HG03175 (cell line): Measurements from ENCODE around the gene SCFD2.
"Not testable (repeated sequence)": the region's sequence is repeated elsewhere in the genome, so short reads cannot be mapped to it uniquely, and the experiment has no call there.

Experiments used
- ATAC-seq: cut with Tn5 transposase; IDR thresholded peaks from one replicate; pipeline ENCODE4 v1.9.1; 2021; ENCODE audit warnings: mild to moderate bottlenecking, moderate library complexity; ENCODE audit not compliant: unreplicated experiment

SCFD2 gene

DNA sequence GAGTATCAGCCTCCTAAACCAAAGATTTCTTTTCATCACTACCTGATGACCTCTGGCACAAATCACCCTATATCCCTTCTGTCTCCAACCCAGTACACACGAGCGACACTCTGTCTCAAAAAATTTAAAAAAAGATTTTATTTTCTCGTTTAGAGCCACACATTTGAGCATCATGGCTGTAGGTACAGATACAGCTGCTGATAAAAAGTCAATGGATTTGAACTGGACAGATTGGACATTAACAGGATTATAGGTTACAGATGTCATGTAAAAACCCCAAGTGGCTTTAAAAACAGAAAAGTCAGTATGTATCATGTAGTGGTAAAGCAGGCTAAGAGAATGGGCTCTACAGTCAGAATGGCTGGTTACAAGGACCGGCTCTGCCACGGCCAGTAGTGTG, 171.1 kb downstream of the SCFD2 start:
- ATAC-seq = no peak

- ATAC-seq = no peak
Measured at GRCh38 chr4:53193111-53193510, 172.8 kb downstream of the SCFD2 start.

- no peak for ATAC-seq
Measured at GRCh38 chr4:53192496-53192895, 173.4 kb downstream of the SCFD2 start.

DNA sequence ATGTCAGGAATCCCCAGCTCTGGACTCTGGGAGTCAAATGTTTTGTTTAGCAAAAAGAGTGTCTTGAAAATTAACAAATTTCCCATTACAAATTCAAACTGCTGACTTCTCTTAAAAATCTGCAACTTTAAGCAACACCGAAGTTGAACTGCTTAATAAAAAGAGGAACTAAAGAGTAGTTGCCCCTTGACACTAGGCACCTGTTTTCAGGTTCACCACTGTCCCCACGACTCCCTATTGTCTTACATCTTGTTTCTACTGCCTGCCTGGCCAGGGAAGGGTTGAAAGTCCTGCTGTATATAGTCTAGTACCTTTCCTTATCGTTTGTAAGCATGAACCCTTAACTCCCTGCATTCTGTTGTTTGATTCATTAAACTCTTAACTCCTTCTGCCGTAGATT, 173.9 kb downstream of the SCFD2 start:
- ATAC-seq = no peak

DNA sequence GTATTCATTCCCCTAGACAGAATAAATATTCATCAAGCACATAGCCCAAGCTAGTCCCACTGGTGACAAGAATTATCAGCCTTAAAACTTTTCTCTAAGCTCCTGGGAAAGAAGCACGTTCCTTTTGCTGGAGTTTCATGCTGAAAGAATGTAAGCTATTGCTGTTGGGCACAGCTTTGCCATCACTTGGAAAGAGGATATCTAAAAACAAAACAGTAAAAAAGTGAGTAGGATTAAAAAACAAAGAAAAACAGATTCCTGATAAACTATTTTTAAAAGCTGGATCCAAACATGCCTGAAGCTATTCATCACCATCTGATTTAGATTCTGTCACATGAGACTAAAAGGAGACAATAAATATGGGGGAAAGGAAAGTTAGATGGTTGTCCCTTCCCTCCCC, 176.8 kb downstream of the SCFD2 start:
- no peak for ATAC-seq

- ATAC-seq = no peak
Measured at GRCh38 chr4:53186714-53187358, 179.0 kb downstream of the SCFD2 start.

GRCh38 chr4:53185869-53186585, 179.8 kb downstream of the SCFD2 start:
- ATAC-seq = no peak

- no peak for ATAC-seq
Measured at GRCh38 chr4:53183754-53184153, 182.1 kb downstream of the SCFD2 start.

DNA sequence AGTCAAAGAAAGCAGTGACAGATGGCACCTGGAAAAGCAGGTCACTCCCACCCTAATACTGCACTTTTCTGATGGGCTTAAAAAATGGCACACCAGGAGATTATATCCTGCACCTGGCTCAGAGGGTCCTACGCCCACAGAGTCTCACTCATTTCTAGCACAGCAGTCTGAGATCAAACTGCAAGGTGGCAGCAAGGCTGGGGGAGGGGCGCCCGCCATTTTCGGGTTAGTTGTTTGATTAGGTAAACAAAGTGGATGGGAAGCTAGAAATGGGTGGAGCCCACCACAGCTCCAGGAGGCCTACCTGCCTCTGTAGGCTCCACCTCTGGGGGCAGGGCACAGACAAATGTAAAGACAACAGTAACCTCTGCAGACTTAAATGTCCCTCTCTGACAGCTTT, 188.1 kb downstream of the SCFD2 start:
- not testable (repeated sequence) for ATAC-seq

DNA sequence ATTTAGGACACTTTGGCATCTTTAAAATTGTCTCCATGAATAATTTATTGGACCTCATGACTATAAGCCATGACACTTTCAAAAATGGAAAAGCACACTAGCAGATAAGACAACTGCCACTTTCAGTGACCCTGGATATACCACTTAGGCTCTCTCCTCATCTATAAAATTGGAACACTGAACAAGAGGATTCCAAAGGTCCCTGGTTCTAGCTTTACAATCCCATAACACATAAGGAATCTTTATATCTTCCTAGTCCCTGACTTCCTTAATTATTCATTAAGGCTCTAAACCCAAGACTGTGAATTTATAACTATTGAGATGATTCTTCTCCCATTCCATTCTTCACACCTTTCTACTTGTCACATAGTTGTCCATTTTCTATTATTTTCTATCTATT, 190.2 kb downstream of the SCFD2 start:
- no peak for ATAC-seq

GRCh38 chr4:53174823-53175222, 191.0 kb downstream of the SCFD2 start:
- no peak for ATAC-seq

DNA sequence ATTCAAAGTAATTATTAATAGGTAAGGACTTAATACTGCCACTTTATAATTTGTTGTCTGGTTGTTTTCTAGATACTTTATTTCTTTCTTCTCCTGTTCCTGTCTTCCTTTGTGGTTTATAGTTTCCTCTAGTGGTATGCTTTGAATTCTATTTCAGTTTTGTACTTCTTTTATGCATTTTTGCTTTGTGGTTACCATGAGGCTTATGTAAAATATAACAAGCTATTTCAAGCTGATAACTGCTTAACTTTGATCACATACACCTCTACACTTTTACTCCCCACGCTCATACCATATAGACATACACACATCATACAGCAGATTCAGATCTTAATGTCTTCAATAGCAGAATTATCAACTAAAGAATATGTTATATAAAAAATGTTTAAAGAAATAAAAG, 192.3 kb downstream of the SCFD2 start:
- no peak for ATAC-seq

DNA sequence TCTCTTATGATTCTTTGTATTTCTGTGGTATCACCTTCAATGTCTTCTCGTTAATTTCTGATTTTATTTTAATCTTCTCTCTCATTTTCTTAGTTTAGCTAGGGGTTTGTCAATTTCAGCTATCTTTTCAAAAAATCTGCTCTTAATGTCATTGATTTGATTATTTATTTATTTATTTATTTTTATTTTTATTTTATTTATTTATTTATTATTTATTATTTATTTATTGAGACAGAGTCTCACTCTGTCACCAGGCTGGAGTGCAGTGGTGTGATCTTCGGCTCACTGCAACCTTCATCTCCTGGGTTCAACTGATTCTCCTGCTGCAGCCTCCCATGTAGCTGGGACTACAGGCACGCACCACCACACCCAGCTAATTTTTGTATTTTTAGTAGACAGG, 194.1 kb downstream of the SCFD2 start:
- no peak for ATAC-seq

DNA sequence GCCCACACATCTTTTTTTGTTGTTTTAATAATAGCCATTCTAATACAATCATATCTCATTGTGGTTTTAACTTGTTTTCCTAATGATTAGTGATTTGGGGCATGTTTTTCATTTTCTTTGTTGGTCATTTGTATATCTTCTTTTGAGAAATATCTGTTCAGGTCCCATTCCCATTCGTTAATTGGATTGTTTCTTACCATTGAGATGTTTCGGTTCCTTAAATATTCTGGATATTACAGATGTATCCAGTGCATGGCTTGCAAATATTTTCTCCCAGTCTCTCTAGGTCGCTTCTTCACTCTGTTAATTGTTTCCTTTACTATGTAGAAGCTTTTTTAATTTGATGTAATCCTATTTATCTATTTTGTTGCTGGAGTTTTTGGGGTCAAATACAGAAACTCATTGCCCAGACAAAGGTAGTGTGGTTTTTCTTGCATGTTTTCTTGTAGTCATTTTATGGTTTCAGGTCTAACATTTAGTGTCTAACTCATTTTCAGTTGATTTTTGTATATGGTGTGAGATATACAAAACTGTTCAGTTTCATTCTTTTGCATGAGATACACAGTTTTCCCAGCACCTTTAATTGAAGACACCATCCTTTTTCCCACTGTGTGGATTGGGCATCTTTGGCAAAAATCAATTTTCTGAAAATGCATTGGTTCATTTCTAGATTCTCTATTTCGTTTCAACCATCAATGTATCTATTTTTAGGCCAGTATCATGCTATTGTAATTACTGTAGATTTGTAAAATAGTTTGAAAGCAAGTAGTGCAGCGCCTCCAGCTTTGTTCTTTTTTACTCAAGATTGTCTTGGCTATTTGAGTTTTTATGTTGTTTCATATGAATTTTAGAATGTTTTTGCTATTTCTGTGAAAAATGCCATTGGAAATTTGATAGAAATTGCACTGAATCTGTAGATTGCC, 195.9 kb downstream of the SCFD2 start:
- no peak for ATAC-seq

DNA sequence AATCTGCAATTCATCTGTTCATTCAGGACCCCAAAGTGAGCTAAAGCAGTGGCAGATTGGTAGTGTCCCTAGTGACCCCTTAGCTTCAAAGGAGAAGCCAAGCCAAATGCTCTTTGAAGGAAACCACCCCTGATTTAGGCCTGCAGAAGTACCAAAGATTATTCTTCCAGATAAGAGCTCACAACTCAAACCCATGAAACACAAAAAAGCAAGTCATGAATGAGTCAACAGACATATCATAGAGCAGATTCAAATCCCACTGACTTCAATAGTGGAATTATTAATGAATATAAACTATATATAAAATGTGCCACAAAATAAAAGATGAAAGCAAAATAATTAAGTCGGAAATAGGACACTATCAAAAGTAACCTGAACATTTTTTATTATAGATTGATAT, 197.6 kb downstream of the SCFD2 start:
- no peak for ATAC-seq

- ATAC-seq = no peak
Measured at GRCh38 chr4:53162969-53163368, 202.9 kb downstream of the SCFD2 start.

DNA sequence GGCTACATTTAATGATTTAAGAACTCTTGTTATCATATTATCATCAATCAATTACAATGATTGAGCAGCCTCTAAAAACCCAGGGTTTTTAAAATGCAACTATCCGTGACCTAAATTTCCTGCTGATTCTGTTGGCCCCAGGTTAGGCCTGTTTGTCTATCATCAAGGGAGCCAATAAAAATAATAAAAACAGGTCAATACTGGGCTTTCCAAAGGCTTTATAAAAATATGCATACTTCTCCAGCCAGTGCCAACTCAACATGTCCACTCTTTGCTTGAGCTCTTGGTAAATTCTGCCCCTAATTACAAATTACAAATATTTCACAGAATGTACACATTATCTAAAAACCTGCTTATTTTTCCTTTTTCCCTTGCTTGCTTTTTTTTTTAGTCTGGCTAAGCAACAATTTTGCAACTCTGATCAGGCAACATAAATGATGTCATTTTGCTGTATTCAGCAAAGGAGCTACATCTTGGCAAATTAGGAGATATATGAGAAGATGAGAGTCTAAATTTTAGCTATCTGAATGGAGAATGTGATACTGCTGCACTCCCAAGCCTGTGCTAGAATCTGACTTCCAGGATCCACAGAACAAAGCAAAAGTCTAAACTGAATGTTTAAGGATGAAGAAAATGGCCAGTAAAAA, 204.0 kb downstream of the SCFD2 start:
- no peak for ATAC-seq

DNA sequence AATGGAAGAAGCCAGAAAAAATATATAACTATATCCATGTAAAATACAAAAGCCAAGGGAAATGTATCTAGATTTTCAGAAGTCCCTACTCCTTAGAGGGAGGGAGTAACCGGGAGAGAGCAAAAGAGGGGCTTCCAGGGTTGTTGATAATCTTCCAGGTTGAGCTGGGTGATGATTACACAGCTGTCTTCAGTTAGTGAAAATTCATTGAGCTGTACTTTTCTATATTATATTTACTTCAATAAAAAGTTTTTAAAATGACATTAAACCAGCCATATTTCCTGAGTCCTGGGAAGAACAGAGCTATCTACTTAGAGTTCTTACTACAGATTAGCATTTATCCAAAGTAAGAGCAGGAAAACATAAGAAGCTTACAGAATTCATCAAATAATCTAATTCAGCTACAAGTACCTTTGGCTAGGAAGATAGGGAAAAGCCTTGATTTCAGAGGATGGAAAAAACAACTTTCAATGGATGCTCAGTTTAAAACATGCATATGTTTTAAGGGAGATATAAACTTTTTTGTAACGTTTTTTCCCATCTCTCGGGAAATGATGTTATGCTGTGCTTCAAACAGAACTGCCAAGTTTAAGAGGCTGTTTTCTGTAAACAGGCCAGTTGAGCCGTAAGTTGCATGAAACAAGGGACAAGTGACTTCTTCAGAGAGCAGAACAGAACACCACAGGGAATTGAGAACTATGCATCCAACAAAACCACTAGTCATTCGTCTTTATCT, 204.6 kb downstream of the SCFD2 start:
- no peak for ATAC-seq

DNA sequence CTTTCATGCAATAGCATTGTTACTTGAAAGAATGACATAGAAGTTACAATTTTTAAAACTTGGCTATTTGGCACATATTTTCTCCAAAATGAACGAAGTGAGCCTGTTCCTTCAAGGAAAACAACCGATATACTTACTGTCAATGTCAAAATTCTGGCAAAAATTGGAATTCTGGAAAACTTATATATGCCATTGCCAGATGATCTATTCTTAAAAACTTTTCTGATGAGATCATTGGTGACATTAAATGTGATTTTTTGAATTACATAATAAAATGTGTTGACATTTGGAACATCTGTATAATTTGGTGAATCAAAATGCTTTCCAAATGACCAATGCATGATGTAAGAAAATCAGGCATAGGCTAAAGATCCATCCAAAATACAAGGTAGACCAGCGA, 209.0 kb downstream of the SCFD2 start:
- no peak for ATAC-seq

GRCh38 chr4:53152467-53152866, 213.4 kb downstream of the SCFD2 start:
- no peak for ATAC-seq

DNA sequence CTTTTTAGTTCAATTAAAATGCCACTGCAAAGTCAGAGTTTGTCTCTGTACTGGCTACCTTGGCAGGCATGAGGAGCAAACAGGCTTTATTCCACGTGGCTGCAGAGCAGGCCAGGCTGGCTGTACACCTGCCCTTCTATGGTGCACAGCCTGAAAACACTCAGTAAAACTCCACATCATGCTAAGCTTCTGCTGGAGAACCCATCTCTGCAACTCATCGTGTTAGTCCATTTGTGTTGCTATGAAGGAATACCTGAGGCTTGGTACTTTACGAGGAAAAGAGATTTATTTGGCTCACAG, 214.4 kb downstream of the SCFD2 start:
- no peak for ATAC-seq
